ENCODE results near the gene TNIK.

Gene TNIK

DNA sequence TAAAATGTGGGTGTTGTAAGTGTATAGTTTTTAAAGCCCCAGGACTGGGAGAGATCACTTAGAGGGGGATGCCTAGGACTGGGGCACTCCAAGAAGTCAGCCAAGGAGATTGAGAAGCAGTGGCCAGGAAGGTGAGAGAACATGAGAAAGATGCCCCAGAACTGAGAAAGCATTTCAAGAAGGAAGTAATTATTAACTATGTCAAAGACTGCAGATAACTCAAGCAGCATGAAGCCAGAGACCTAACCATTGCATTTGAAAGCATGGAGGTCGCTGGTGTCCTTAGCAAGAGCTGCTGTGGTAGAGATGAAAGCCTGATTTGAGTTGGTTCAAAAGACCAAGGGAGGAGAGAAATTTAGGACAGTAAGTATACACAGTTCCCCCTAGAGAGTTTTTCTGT, 403.1 kb downstream of the TNIK start:
- DNase-seq, result no peak

GRCh38 chr3:171056528-171056927, 403.7 kb downstream of the TNIK start:
- DNase-seq, result no peak

DNA sequence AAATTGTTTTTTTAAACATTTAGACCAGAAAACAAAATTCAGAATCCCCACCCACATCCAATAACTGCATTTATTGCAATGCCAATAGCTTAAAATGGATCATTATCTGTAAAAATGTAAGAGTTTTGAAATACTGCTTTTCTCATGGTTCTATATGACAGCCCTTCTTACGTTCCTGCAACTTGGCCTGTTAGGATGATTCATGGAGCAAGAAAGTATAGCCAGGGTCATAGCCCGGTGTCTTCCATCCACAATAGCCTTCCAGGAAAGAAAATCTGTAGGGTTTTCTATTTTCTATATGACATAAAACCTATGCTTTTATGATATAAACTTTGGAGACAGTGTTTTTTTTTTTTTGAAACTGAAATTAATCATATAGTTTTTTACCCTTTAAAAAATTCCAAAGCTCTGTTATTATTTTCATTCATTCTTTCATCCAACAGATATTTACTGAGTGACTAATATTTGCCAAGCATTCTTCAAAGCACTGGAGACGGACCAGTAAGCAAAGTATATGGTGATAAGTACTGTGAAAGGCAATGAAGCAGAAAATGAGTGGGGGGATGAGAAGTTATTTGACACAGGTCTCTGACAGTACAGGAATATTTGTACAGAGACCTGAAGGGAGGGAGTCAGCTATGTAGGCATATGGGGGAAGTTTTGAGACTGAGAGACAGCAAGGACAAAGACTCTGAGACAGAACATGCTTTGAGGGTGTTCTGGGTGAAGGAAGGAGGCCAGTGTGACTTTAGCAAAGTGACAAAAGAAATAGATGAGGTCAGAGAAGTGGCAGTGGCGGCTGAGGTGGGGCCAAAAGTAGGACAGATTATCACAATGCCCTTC, 404.6 kb downstream of the TNIK start:
- no peak for DNase-seq

GRCh38 chr3:171054921-171055320, 405.3 kb downstream of the TNIK start:
- DNase-seq, result no peak

GRCh38 chr3:171054231-171054630, 406.0 kb downstream of the TNIK start:
- no peak for DNase-seq

DNA sequence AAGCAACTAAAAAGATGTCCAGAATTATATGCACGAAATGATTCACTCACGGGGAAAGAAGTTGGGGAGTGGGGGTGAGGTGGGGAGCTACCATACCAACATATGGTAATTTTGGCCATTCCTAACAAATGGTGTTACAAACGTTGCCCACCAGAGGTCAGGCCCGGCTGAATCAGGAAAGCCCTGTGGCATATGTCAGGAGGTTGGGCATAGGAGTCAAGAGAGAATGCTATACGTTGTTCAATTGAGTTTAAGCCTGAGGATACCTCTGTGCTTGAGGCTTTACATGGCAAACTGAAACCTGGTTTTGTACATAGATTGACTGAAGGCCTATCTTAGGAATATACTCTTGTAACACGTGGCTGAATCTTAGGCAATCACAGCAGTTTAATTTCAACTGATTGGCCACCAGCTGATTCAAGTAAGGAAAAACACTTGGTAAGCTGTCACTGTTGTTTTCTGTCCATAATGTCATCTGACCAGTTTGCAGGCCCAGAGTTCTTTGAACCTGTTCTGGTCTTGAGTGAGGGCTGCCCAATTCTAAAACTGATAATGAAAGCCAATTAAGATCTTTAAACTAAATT, 410.3 kb downstream of the TNIK start:
- DNase-seq, result peak; percentile 43

DNA sequence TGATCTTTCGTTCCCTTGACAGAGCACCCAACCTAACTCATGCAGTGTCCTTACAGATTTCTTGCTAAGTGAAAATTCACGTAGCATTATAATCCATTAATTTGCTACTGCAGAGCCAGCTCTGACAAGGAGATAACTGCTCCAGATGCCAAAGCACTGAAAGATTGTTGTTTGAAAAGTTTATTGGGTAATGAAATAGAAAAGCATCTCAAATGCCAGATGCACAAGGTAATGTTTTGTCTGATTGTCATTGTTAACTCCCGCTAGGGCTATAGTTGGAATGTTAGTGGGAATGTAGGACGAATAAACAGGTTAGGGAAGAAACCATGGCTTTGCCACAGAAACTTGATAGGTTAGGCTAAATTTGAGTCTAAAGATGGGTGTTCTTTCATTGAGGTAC, 413.4 kb downstream of the TNIK start:
- no peak for DNase-seq

DNA sequence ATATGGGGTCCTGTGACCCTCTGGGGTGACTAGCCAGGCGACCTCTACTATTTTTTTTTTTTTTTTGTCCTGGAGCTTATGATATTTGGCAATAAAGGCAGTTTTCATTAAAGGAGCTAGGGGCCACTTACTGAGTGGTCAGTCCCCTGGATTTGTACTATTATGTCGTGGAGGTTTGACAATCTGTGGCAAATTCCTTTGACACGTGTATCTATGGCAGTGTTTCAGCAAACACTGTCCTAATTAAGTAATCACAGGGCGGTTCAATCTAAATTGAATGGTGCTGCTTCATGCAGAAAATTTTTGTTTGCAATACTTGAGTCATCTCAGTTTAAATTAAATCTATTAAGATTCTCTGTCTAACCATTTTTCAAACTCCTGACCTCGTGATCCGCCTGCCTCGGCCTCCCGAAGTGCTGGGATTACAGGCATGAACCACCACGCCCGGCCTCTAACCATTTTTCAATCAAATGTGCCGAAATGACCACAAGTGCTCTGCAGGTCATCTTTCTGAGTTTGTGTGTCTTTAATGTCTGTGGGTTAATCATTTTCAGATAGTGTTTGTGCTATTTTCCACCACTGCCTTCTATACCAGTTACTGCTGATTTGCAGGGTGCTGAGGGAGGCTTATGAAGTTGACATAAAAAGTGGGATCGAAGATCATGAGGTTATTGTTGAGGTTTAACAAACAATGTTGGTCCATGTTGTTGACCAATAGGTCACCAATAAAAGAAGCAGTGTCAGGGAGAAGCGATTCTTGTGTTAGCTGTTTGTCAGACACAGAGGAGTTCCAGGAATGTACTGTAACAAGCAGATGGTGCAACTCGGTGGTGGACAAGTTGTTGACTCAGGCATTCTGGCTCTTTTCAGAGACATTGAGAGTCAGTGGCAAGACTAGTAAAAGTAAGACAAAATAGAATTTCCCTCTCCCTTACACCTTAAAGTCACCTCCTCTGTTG, 415.1 kb downstream of the TNIK start:
- DNase-seq, result no peak

GRCh38 chr3:171044384-171044783, 415.8 kb downstream of the TNIK start:
- no peak for DNase-seq

DNA sequence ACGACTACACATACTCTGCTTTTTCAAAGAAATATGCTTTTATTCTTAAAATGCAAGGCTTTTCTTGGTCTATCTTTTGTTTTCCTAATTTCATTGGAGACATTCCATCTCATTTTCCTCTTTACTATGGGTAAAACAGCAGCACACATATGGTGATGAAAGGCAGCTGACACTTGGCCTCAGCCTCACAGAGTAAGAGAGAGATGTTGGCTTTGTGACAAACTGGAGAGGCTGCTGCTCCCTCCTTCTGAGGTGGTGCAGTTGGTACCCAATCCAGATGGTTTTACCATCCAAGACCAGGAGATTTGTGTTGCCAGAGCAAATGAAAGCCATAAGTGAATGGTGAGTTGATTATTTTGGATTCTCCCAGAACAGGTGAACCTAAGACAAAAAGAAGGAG, 420.5 kb downstream of the TNIK start:
- DNase-seq, result no peak

GRCh38 chr3:171038342-171038741, 421.9 kb downstream of the TNIK start:
- DNase-seq, result no peak

DNA sequence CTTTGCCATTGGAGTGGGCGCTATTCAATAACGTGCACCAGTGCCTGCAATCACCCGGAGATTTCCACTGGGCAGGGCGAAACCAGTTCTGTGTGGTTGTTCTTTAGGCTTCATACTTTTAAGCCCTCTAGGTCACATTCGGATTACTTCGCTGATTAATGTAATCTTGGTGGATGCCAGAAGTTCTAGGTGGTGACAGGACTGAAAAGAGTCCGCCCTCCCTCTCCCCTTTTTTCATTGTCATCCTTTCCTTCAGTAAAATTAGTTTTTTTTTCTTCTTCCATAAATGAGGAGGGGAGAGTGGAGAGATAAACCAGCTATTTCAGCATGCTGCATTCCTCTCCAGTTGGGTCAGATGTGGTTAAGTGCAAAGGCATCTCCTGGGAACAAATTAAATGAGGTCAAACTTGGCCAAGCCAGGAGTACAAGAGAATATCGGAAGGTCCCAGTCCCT, 431.4 kb downstream of the TNIK start:
- no peak for DNase-seq

DNA sequence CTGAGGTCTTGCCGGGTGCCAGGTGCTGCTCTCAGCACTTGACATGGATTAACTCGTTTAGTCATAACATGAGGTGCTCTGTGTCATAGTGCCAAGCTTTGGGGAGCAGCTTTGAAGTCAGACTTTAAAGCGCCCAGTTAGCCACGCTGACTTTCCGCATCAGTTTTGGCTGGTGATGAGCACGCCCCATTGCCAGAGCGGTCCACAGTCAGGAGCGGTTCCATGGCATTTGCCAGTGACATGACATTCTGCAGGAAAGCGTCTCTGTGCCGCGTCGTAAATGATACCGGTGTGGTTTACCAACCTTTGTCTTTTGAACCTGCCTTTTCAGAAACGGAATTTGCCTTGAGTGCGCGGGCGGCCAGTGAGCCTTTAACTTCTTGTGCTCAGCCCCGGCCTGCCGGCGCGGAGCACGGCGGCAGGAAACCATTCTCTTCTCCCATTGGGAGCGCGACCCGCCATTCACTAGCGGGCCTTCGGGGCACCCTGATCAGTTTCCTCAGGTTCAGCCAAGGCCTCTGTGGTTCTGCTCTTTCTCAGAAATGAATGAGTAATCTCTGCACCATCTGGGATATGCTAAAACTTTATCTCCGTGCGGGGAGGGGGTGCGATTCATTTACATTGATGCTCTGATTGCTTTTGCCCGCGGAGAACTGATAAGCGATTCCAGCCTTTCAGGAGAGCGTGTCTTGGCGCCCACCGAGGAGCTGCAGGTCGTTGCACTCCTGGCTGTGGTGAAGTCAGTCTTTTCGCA, 432.0 kb downstream of the TNIK start:
- DNase-seq, result peak; percentile 50

DNA sequence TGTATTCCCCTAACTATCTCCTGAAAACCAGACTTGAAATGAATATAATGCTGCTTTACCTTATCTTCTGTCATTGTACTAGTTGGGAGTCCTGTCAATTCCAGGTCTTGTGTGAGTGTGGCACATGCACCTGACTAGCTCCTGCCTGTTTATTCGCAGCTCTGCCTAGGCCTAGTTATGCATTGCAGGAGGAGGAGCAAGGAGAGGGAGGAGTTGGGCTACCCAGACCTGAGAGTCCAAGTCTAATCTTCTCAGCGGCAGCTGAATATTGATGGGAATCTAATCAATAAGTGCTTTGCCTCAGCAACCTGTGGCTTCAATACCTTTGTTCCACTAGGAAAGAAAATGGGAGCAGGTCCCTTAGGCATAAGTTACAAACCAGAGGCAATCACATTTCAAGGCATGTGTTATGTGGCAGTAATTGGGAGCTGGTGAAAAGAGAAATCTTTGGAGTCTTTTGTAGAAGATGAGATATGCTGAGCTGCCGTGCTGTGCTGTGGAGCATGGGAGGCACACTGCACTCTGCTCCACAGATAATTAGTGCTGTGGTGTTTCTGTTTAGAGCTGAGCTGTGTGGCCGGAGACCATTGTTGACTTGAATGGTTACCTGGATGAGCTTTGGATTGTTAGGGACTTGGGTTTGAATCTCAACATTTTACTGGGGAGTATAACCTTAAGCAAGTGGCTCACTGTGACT, 433.5 kb downstream of the TNIK start, which contains the start of gene SLC2A2:
SLC2A2 (minus strand) TSS at position 124 of the 697 bp plus-strand sequence; CDS start at position 74, 50 bp downstream.
- DNase-seq, result no peak

DNA sequence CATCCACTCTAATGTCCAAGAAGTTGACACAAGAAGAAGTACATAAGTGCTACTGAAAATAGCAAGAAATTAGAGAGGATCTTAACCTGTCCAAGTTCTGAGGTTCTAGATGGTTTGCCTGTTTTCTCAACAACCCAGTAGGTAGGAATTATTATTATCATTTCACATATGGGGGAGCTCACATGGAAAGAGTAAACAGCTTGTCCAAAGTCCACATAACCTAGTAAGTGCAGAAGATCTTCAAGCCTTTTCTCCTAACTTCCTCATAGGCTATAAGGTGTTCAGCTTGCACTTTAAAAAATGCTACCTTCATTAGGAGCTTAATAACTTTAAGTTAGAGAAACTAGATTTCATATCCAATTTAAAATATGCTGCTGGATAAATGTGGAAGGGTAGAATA, 436.6 kb downstream of the TNIK start:
- no peak for DNase-seq

DNA sequence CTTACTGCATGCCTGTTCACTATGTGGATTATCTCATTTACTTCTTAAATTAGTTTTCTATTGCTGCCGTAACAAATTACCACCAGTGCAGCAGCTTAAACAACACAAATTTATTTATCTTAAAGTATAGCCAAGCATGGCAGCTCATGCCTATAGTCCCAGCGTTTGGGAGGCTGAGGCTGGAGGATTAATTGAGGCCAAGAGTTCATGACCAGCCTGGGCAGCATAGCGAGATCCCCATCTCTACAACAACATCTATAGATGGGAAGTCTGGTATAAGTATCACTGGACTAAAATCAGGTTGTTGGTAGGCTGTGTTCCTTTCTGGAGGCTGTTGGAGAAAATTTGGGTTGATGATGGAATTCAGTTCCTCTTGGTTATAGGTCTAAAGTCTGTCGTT, 438.8 kb downstream of the TNIK start:
- DNase-seq, result no peak

DNA sequence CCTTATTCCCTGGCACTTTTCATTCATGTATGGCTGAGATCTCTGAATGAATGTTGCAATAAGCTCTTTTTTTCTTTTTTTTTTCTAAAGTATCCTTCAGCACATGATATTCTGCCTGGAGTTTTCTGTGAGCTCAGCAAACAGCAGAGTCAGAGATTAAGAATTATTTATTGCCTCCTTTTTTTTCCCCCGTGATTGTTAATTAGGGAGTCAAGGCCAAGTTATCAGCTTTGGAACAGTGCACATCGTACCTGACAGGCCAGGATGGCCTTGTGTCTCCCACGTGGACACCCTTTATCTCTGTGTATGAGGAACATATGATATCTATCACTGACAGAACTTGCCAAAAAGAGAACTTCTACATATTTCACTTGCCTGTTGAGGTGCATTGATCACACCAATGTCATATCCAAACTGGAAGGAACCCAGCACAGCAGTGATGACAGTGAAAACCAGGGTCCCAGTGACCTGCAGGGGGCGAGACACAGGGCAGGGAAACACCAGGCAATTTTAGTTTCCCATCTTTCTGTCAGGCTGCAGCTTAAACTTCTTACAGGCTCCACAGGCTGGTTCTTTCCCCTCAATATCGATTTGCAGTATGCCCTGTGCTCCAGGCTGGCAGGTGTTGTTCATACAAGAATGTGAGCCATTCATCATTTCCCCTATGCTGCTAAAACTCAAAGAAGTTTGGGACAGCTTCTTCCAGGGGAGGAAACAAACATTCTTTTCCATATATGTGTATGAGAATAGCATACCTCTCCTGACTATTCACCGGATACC, 441.9 kb downstream of the TNIK start:
- DNase-seq, result no peak

GRCh38 chr3:171013822-171014748, 446.1 kb downstream of the TNIK start:
- DNase-seq, result no peak

- no peak for DNase-seq
Measured at GRCh38 chr3:171011873-171012336, 448.3 kb downstream of the TNIK start.
